OCI-LY3 (cell line): Measurements from ENCODE around the gene KANSL1.

Source experiments
- EZH2phosphoT487 ChIP-seq: fragments of 200-600 bp; shearing (Covaris generic); IDR thresholded peaks from 2 replicates; pipeline ENCODE4 v1.6.1; 2018; ENCODE audit warnings: antibody characterized with exemption, mixed run types, low read depth
- TF ChIP-seq, protein P1 (sequence below): fragments of 200-600, 300-600 bp; sonication (generic); IDR thresholded peaks from 2 replicates; pipeline ENCODE4 v1.5.1; 2014; ENCODE audit warnings: antibody characterized with exemption, low read length, low read depth

DNA sequence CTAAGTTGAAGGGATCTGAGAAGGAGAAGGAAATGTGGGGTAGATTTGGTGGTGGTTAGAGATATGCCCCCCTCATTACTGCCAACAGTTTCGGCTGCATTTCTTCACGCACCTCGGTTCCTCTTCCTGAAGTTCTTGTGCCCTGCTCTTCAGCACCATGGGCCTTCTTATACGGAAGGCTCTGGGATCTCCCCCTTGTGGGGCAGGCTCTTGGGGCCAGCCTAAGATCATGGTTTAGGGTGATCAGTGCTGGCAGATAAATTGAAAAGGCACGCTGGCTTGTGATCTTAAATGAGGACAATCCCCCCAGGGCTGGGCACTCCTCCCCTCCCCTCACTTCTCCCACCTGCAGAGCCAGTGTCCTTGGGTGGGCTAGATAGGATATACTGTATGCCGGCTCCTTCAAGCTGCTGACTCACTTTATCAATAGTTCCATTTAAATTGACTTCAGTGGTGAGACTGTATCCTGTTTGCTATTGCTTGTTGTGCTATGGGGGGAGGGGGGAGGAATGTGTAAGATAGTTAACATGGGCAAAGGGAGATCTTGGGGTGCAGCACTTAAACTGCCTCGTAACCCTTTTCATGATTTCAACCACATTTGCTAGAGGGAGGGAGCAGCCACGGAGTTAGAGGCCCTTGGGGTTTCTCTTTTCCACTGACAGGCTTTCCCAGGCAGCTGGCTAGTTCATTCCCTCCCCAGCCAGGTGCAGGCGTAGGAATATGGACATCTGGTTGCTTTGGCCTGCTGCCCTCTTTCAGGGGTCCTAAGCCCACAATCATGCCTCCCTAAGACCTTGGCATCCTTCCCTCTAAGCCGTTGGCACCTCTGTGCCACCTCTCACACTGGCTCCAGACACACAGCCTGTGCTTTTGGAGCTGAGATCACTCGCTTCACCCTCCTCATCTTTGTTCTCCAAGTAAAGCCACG is 165.9 kb downstream of the KANSL1 start:
- TF ChIP-seq, protein P1, sequence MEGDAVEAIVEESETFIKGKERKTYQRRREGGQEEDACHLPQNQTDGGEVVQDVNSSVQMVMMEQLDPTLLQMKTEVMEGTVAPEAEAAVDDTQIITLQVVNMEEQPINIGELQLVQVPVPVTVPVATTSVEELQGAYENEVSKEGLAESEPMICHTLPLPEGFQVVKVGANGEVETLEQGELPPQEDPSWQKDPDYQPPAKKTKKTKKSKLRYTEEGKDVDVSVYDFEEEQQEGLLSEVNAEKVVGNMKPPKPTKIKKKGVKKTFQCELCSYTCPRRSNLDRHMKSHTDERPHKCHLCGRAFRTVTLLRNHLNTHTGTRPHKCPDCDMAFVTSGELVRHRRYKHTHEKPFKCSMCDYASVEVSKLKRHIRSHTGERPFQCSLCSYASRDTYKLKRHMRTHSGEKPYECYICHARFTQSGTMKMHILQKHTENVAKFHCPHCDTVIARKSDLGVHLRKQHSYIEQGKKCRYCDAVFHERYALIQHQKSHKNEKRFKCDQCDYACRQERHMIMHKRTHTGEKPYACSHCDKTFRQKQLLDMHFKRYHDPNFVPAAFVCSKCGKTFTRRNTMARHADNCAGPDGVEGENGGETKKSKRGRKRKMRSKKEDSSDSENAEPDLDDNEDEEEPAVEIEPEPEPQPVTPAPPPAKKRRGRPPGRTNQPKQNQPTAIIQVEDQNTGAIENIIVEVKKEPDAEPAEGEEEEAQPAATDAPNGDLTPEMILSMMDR = no peak
- TF ChIP-seq EZH2phosphoT487 = no peak
